Stimulated activated CD4-positive, alpha-beta T cell treated with anti-CD3 and anti-CD28 coated beads, TNF-alpha, amount 100 ng/mL, for 24 hours (primary cell): ENCODE measurements around the gene SDR9C7.

Source experiments
- DNase-seq, 3 experiments: peaks; one replicate each; pipeline ENCODE4 v3.0.0-alpha.2; 2020; ENCODE audit warnings: low read depth in 3 of 3

Gene SDR9C7

GRCh38 chr12:56877195-56878009 is 56.8 kb downstream of the SDR9C7 start:
- DNase-seq: no peak

DNA sequence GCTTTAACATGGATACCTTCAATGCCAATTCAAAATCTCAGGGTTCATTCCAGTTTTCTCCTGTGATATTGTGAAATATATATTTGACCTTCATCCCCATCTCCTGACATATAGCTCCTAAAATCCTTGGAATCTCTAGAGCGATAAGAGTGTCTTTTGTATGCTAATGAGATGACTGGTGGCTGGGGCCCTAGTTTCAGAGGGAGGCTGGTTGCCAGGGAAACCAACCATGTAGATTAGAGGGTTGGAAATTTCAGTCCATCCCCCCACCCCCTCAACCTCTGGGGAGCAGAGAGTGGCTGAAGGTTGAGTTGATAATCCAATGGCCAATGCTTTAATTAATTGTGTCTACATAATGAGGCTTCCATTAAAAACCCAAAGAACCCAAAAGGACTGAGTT is 59.4 kb downstream of the SDR9C7 start:
- no peak for DNase-seq

DNA sequence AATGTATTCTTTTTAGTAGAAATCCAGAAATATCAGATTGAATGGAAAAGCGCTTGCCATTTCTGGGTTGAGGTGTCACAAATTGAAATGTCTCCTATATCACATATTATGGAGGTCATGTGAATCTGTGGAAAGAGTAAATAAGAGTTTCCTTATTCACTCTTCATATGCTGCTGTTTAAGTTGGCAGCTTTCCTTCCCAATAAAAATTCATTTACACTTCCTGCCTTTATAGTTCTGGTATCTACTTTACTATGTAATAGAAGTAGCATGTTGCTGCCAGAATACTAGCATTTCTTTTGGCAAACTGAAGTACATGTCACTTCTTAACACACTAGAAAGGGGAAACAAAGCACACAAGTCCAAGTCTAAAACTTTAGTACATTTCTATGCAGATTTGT is 60.8 kb downstream of the SDR9C7 start:
- no peak for DNase-seq
